ENCODE results near the gene VPREB1. TPM values are rescaled to one million over a fixed set of nuclear protein-coding genes. Genes with fewer than 3 reads are reported as not detected.

The VPREB1 gene
- total RNA-seq, 1 experiment from 2014 or later = not detected

DNA sequence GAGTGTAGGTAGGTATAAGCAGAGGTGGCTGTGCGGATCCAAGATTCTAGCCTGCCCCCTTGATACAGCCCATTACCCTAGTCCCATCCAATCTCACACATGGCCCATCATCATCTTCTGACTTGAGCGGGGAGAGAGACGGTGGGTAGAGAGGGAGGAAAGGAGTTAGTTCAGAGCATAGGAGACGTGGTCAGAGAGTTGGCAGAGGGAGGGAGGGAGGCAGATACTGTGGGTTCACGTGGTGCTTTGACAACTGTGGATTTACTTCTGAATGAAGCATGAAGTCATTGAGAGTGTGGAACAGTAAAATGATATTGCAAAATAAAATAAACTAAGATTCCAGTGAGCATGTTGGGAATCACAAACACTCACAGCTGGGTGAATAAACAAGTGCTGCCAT lies 31.4 kb upstream of the VPREB1 start:
- Mint-ChIP-seq H3K36me3 (no peaks in the 10 kb centered on the region), H3K4me1 (no peaks in the 10 kb centered on the region), H3K9me3 (no peaks in the 10 kb centered on the region), H3K27me3 (ENCODE audit: low read depth) (peaks cover 94% of the 10 kb centered on the region), H3K27ac (no peak overlapping the region), H3K4me3 (no peak overlapping the region)
- ATAC-seq (no peak), DNase-seq (ENCODE audit: low spot score) (no peak)
- ChIA-PET CTCF (interaction anchor here (0.6 kb wide), 1 partner anchor 144 kb away, joined by 3 read pairs; no protein-coding TSS in a partner anchor), POLR2A (no interaction called here)
- TF ChIP-seq PREB (CRISPR knock-in tag; IDR thresholded peaks at IDR 0.05; ENCODE audit: borderline replicate concordance) = no peak
- TF ChIP-seq CREM (CRISPR knock-in tag; IDR thresholded peaks at IDR 0.05) = no peak
- no peak for TF ChIP-seq CTCF (IDR thresholded peaks at IDR 0.05)
- TF ChIP-seq KAT7 (CRISPR knock-in tag; IDR thresholded peaks at IDR 0.05; ENCODE audit: borderline replicate concordance) = no peak
- no peak for TF ChIP-seq NR2C2 (CRISPR knock-in tag; IDR thresholded peaks at IDR 0.05)
- no peak for TF ChIP-seq TP53 (CRISPR knock-in tag; IDR thresholded peaks at IDR 0.05)
- no peak for TF ChIP-seq ZNF671 (CRISPR knock-in tag; IDR thresholded peaks at IDR 0.05)
- TF ChIP-seq ELF4 (CRISPR knock-in tag; IDR thresholded peaks at IDR 0.05; ENCODE audit: low read depth) = no peak
- no peak for TF ChIP-seq RORB (CRISPR knock-in tag; IDR thresholded peaks at IDR 0.05)
- no peak for TF ChIP-seq SOX15 (CRISPR knock-in tag; IDR thresholded peaks at IDR 0.05)
- no peak for TF ChIP-seq IRF2 (CRISPR knock-in tag; IDR thresholded peaks at IDR 0.05; ENCODE audit: borderline replicate concordance, low read depth)
- TF ChIP-seq, protein P1, sequence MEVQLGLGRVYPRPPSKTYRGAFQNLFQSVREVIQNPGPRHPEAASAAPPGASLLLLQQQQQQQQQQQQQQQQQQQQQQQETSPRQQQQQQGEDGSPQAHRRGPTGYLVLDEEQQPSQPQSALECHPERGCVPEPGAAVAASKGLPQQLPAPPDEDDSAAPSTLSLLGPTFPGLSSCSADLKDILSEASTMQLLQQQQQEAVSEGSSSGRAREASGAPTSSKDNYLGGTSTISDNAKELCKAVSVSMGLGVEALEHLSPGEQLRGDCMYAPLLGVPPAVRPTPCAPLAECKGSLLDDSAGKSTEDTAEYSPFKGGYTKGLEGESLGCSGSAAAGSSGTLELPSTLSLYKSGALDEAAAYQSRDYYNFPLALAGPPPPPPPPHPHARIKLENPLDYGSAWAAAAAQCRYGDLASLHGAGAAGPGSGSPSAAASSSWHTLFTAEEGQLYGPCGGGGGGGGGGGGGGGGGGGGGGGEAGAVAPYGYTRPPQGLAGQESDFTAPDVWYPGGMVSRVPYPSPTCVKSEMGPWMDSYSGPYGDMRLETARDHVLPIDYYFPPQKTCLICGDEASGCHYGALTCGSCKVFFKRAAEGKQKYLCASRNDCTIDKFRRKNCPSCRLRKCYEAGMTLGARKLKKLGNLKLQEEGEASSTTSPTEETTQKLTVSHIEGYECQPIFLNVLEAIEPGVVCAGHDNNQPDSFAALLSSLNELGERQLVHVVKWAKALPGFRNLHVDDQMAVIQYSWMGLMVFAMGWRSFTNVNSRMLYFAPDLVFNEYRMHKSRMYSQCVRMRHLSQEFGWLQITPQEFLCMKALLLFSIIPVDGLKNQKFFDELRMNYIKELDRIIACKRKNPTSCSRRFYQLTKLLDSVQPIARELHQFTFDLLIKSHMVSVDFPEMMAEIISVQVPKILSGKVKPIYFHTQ (CRISPR knock-in tag; IDR thresholded peaks at IDR 0.05) = no peak
- no peak for TF ChIP-seq MLX (CRISPR knock-in tag; IDR thresholded peaks at IDR 0.05)
- TF ChIP-seq, protein P2, sequence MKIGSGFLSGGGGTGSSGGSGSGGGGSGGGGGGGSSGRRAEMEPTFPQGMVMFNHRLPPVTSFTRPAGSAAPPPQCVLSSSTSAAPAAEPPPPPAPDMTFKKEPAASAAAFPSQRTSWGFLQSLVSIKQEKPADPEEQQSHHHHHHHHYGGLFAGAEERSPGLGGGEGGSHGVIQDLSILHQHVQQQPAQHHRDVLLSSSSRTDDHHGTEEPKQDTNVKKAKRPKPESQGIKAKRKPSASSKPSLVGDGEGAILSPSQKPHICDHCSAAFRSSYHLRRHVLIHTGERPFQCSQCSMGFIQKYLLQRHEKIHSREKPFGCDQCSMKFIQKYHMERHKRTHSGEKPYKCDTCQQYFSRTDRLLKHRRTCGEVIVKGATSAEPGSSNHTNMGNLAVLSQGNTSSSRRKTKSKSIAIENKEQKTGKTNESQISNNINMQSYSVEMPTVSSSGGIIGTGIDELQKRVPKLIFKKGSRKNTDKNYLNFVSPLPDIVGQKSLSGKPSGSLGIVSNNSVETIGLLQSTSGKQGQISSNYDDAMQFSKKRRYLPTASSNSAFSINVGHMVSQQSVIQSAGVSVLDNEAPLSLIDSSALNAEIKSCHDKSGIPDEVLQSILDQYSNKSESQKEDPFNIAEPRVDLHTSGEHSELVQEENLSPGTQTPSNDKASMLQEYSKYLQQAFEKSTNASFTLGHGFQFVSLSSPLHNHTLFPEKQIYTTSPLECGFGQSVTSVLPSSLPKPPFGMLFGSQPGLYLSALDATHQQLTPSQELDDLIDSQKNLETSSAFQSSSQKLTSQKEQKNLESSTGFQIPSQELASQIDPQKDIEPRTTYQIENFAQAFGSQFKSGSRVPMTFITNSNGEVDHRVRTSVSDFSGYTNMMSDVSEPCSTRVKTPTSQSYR (CRISPR knock-in tag; IDR thresholded peaks at IDR 0.05) = no peak
- no peak for TF ChIP-seq ZNF232 (CRISPR knock-in tag; IDR thresholded peaks at IDR 0.05)
- TF ChIP-seq CBFB (CRISPR knock-in tag; IDR thresholded peaks at IDR 0.05; ENCODE audit: low read depth) = no peak

DNA sequence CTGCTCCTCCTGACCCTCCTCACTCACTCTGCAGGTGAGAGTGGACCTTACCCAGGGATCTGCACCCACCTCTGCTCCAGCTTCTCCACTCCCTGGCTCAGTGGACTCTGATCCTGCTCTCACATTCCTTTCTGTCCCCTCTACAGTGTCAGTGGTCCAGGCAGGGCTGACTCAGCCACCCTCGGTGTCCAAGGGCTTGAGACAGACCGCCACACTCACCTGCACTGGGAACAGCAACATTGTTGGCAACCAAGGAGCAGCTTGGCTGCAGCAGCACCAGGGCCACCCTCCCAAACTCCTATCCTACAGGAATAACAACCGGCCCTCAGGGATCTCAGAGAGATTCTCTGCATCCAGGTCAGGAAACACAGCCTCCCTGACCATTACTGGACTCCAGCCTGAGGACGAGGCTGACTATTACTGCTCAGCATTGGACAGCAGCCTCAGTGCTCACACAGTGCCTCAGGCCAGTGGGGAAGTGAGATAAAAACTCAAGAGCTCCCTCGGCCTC lies 29.7 kb upstream of the VPREB1 start:
- POLR2A ChIA-PET = no interaction called here
- H3K27me3 Mint-ChIP-seq (ENCODE audit: low read depth) = peaks cover 95% of the 10 kb centered on the region
- CTCF ChIA-PET = interaction anchor here (1.0 to 1.8 kb wide), 3 partner anchors 12 to 128 kb away, joined by 4 to 6 read pairs (median 4); no protein-coding TSS in a partner anchor
- no peak for ATAC-seq
- DNase-seq (ENCODE audit: low spot score) = no peak
- H3K4me1 Mint-ChIP-seq = no peaks in the 10 kb centered on the region
- no peaks in the 10 kb centered on the region for H3K9me3 Mint-ChIP-seq
- no peaks in the 10 kb centered on the region for H3K36me3 Mint-ChIP-seq
- H3K4me3 Mint-ChIP-seq = no peak overlapping the region
- no peak overlapping the region for H3K27ac Mint-ChIP-seq
- TF ChIP-seq NR2C2 (CRISPR knock-in tag; IDR thresholded peaks at IDR 0.05) = no peak

Measured in WTC11 (cell line).